ENCODE results near the gene SLC37A2.

SLC37A2 gene

DNA sequence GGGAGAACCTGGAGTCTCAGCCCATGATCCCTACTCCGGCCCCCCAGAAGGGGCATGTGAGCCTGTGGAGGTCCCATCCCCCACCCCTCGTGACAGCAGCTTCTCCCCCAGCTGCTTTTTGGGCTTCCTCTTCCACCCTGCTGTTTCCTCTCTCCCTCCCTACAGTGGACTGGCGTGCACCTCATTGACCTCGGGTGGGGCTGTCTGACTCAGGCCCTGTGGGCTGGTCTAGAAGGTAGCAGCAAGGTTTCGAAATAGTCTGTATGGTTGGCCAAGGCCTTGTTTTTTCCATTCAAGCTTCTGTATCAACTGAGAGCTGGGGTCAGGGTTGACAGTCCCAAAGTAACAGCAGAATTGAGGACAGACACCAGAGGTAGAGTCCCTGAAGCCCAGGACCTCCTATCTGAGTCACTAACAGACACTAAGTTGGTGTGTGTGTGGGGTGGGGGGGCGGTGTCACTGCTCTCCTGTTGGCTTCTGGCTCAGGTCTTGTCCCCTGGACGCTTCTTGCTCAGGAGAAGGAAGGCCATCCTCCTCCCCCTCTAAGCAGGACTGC is 7.7 kb downstream of the SLC37A2 start:
- DNase-seq (ENCODE audit: insufficient read length, low spot score), result no peak
- no peak for FAIRE-seq
- TF ChIP-seq CTCF (IDR thresholded peaks at IDR 0.05; ENCODE audit: insufficient read depth, missing control alignments), result no peak

GRCh38 chr11:125071435-125071834 is 8.3 kb downstream of the SLC37A2 start:
- TF ChIP-seq CTCF (IDR thresholded peaks at IDR 0.05; ENCODE audit: insufficient read depth, missing control alignments), result no peak
- DNase-seq (ENCODE audit: insufficient read length, low spot score) (no peak), FAIRE-seq (no peak)

DNA sequence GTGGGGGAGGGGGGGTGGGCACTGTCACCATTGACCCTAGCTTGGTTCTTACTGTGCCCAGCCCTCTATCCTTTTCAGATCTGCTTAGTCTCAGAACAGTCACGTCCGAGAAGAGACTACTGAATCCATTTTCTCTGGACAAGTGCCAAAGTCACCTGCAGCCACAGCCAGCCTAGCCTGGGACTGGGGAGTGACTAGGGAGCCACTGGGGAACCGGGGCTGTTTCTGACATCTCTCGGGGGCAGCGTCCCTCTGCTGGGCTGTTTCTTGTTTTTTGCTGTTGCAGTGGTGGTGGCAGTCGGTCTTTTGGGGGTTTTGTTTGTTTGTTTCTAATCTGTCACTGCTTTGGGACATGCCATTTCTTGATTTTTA is 8.7 kb downstream of the SLC37A2 start:
- no peak for DNase-seq (ENCODE audit: insufficient read length, low spot score)
- FAIRE-seq, result no peak
- TF ChIP-seq CTCF (IDR thresholded peaks at IDR 0.05; ENCODE audit: insufficient read depth, missing control alignments), result no peak

DNA sequence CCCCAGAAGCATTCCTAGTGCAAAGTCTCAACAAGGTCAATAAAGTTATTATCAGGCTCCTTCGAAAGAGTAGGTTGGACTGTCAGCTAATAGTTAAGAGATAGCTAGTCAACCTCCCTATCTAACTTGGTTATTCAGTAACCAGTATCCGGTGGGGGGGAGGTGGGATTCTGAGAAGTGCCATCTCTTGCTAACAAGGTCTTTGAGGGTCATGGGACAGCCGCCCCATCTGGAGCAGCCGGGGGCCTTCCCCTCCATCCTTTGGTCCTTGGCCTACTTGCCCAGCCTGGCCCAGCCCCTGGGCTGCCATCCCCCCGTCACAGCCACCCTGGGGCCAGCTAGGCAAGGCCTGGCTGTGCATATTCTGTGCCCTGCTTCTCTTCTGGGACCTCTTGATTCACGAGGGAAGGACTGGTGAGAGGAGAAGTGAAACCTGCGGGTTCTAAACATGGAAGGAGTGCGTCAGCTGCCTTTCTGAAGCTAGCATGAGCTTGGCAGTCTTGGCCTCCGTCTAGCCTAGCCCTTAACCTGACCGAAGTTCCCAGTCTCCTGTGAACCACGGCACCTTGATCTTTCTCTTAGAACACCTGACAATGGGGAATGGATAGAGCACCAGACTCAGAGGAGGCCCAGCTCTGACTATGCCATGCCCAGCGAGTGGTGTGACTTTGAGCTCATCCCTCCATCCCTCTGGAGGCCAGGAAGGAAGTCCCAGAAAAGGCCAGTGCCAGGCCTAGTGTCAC is 9.3 kb downstream of the SLC37A2 start:
- no peak for FAIRE-seq
- no peak for DNase-seq (ENCODE audit: insufficient read length, low spot score)
- no peak for TF ChIP-seq CTCF (IDR thresholded peaks at IDR 0.05; ENCODE audit: insufficient read depth, missing control alignments)

GRCh38 chr11:125072961-125073590 is 10.0 kb downstream of the SLC37A2 start:
- DNase-seq (ENCODE audit: insufficient read length, low spot score), result no peak
- FAIRE-seq, result no peak
- no peak for TF ChIP-seq CTCF (IDR thresholded peaks at IDR 0.05; ENCODE audit: insufficient read depth, missing control alignments)

GRCh38 chr11:125073616-125074483 is 10.7 kb downstream of the SLC37A2 start:
- FAIRE-seq (no peak), DNase-seq (ENCODE audit: insufficient read length, low spot score) (no peak)
- no peak for TF ChIP-seq CTCF (IDR thresholded peaks at IDR 0.05; ENCODE audit: insufficient read depth, missing control alignments)
